Measurements from ENCODE around the gene ZNF688. TPM values are rescaled to one million over a fixed set of nuclear protein-coding genes. Genes with fewer than 3 reads are reported as not detected.
A peak's percentile ranks its signal among the peaks of the same experiment; 100 is the strongest.

The ZNF688 gene
- 10 to 100 TPM; 14.5 to 14.7 TPM for total RNA-seq

DNA sequence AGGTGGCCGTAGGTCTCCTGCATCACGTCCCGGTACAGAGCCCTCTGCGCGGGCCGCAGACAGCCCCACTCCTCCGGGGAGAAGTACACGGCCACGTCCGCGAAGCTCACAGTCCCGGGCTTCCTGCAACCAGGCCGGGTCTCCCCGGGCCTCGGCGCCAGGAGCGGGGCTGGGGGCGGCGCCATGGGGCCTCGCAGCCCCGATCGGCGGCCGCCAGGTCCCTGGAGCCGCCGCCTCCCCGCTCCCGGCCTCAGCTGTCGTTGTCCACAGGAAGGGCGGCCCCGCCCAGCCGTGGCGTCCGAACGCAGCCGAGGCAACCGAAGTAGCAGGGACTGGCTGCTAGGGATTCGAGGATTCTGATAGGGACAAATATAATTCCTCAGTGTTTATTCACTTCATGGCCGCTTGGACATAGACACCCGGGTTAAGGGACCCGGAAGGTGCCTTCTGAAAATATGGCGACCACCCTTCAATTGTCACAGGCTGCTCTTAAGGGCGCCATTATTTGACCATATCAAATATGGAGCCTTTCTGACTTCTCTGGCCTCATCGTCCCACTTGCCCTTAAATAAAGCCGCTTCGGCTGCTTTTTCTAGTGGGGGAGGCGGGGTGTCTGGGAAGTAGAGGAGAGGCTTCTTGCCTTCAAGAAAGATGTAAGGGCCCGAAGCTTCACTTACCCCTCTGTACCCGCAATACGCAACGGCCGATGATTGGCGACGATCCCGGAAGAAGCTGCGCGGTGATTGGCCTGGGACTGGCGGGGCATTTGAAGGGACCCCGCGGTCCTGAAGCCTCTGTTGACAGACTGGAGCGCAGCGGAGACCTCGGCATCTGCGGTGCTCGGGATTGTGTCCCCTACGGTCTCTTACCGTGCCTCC is at the start of gene ZNF688:
TSS of gene ZNF688 (minus strand) at position 270 of the 878 bp plus-strand sequence. CDS start at position 185, 85 bp downstream.
- Mint-ChIP-seq H3K4me3 (peak within 1 kb of the TSS; percentile 99), H3K4me1 (peaks cover 53% of the 10 kb centered on the region), H3K9me3 (ENCODE audit: low read depth) (no peaks in the 10 kb centered on the region), H3K27ac (peak within 1 kb of the TSS; percentile 94), H3K27me3 (no peaks in the 10 kb centered on the region), H3K36me3 (peaks cover 9% of the 10 kb centered on the region)
- CTCF ChIA-PET, result interaction anchor here (0.9 to 3.3 kb wide), 16 partner anchors 14 to 502 kb away, joined by 3 to 26 read pairs (median 5); partner anchors contain the start of genes DCTPP1, PRR14, TBX6 and ZNF668
- peak; percentile 98 for DNase-seq
- peak; percentile 86 for ATAC-seq

DNA sequence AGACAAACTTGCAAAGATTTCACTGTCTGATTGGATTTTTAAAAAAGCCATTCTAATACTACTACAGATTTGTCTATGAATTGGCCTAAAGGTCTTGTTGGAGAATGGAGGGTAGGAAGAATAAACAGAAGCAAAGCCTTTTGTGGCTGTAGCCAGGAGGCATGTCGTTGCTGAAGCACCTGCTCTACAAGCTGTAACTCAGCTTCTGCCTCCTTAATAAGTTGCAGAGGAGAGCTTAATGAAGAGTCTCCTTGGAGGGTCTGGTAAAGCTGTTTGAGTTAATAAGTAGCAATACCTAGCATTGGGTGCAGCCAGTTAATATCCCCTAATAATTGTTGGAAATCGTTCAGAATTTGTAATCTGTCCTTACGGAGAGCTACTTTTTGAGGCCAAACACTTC is 48.7 kb upstream of the ZNF688 start:
- DNase-seq (no peak), ATAC-seq (no peak)
- Mint-ChIP-seq H3K4me3 (no peak overlapping the region), H3K9me3 (ENCODE audit: low read depth) (no peaks in the 10 kb centered on the region), H3K27me3 (peaks cover 35% of the 10 kb centered on the region), H3K36me3 (no peaks in the 10 kb centered on the region), H3K27ac (no peak overlapping the region), H3K4me1 (peaks cover 13% of the 10 kb centered on the region)
- CTCF ChIA-PET, result interaction anchor here (0.6 to 2.1 kb wide), 9 partner anchors 9 to 190 kb away, joined by 3 to 10 read pairs (median 4); partner anchors contain the start of genes DCTPP1, ZNF689 and ZNF764

DNA sequence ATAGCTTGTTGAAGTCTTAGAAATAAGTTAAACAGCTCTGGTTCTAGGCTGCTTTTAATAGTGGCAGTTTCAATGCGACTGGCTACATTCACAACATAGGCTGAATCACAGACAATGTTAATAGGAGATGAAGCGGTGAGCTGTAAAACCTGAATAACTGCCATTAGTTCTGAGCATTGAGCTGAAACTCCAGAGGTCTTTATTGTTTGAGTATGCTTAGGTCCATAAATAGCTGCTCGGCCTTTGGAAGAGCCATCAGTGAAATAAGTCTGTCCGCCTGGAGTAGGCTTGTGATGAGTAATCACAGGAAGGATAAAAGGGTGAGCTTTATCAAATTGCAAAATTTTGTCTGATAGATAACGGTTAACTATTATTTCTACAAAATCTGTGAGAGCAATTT is 48.1 kb upstream of the ZNF688 start:
- ATAC-seq (no peak), DNase-seq (no peak)
- CTCF ChIA-PET, result interaction anchor here (0.7 to 2.1 kb wide), 7 partner anchors 9 to 190 kb away, joined by 3 to 10 read pairs (median 4); partner anchors contain the start of genes DCTPP1, ZNF689 and ZNF764
- no peak overlapping the region for H3K4me3 Mint-ChIP-seq
- peaks cover 14% of the 10 kb centered on the region for H3K4me1 Mint-ChIP-seq
- H3K9me3 Mint-ChIP-seq (ENCODE audit: low read depth), result no peaks in the 10 kb centered on the region
- no peak overlapping the region for H3K27ac Mint-ChIP-seq
- no peaks in the 10 kb centered on the region for H3K36me3 Mint-ChIP-seq
- peaks cover 35% of the 10 kb centered on the region for H3K27me3 Mint-ChIP-seq

DNA sequence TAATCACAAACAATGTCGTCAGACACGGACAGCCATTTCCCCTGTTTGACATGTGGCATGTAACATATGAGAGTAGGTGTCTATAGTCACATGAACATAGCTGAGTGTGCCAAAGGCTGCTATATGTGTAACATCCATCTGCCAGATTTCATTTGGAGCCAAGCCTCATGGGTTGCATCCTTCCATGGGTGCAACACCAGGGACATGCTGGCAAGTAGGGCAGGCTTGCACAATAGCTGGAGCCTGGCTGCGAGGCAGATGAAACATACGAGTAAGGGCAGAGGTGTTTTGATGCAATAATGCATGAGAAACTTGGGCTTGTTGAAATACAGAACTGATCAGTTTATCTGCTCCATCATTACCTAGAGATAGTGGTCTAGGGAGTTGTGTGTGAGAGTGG is 47.7 kb upstream of the ZNF688 start:
- Mint-ChIP-seq H3K36me3 (no peaks in the 10 kb centered on the region), H3K27ac (no peak overlapping the region), H3K27me3 (peaks cover 35% of the 10 kb centered on the region), H3K9me3 (ENCODE audit: low read depth) (no peaks in the 10 kb centered on the region), H3K4me3 (no peak overlapping the region), H3K4me1 (peaks cover 12% of the 10 kb centered on the region)
- DNase-seq (no peak), ATAC-seq (no peak)
- CTCF ChIA-PET, result interaction anchor here (0.7 to 2.1 kb wide), 6 partner anchors 9 to 122 kb away, joined by 3 to 10 read pairs (median 4); partner anchors contain the start of genes ZNF689 and ZNF764

DNA sequence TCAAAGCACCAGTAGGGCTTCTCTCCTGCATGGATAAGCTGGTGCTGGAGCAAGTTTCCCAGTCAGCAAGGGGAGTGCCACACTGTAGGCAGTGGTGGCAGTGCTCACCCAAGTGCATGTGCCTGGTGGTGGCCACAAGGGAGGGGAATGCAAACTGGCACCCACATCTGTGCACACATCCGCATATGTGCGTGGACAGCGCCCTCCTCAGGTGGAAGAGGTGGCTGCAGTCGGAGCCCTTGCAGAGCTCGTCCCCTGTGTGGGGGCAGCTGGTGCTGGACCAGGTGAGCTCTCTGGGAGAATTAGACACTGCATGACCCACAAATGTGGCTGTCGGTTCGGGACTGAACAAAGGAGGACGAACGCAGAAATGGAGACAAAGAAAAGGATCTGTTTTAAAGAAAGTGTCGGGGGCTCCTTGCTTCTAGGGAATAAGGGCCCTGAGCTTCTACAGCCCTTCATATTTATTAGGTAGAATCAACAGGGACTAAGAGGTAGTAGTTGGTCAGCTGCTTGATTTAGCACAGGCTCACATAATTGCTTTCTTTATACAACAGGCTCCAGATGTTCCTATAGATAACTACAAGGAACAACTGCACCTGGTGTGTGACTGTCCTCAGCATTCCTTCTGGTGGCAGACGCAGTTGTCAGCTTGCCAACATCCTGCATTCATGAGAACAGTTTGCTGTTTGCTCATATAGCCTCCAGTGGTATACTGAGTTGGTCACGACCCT is 44.0 kb upstream of the ZNF688 start:
- peaks cover 15% of the 10 kb centered on the region for H3K4me1 Mint-ChIP-seq
- H3K27me3 Mint-ChIP-seq, result peaks cover 4% of the 10 kb centered on the region
- H3K9me3 Mint-ChIP-seq (ENCODE audit: low read depth), result no peaks in the 10 kb centered on the region
- no peak overlapping the region for H3K4me3 Mint-ChIP-seq
- DNase-seq (peak; percentile 88), ATAC-seq (peak; percentile 87)
- no peaks in the 10 kb centered on the region for H3K36me3 Mint-ChIP-seq
- H3K27ac Mint-ChIP-seq, result no peak overlapping the region
- CTCF ChIA-PET, result interaction anchor here (0.6 to 11.9 kb wide), 30 partner anchors 8 to 233 kb away, joined by 3 to 123 read pairs (median 4); partner anchors contain the start of genes DCTPP1, PRR14, SEPTIN1 and ZNF764

DNA sequence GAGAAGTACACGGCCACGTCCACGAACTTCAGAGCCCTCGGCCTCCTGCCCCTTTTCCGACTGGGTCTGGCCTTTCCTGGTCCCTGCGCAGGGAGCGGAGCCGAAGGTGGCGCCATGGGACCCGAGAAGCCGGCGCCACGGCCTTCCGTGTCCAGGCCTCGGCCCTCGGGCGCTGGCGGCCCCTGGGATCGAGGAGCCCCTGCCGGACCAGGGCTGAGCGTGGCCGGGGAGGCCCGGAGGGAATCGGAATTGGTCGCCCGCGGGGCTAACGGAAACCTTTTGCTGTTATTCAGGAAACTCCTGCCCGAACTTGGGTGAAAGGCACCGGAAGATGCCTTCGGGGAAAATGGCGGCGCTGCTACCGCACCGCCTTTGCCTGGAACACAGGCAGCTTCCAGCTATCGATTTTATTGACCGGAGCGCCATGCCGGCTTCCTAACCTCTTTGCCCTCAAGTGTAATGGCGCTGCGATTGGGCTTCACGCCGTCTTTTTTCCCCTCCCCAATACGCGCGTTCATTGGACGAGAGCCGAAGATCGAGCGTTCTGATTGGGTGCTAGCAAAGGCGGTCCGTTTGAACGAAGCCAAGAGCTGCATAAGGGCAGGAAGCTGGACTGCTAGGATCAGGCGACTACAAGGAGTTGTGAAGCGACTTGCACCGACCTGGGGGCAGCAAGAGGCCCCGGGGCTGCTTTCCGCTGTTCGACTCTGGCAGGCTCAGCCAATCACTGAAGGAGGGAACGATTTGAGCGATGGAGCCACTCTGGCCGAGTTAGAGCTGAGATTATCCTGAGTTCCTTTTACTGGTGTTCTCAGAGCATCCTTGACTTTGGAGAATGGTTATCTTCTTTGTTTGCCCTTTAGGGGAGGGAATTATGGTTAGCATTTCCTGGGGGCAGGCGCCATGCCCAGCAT is 38.7 kb upstream of the ZNF688 start, which contains the start of gene ZNF689:
TSS of gene ZNF689 (minus strand) at position 464 of the 914 bp plus-strand sequence. CDS start at position 116, 348 bp downstream.
- CTCF ChIA-PET, result interaction anchor here (0.8 to 11.9 kb wide), 13 partner anchors 9 to 180 kb away, joined by 3 to 123 read pairs (median 4); partner anchors contain the start of genes DCTPP1, PRR14, ZNF688 and ZNF747
- H3K36me3 Mint-ChIP-seq, result peaks cover 13% of the 10 kb centered on the region
- peak; percentile 97 for DNase-seq
- H3K4me1 Mint-ChIP-seq, result peaks cover 24% of the 10 kb centered on the region
- ATAC-seq, result peak; percentile 94
- no peaks in the 10 kb centered on the region for H3K9me3 Mint-ChIP-seq (ENCODE audit: low read depth)
- no peaks in the 10 kb centered on the region for H3K27me3 Mint-ChIP-seq
- peak within 1 kb of the TSS; percentile 80 for H3K4me3 Mint-ChIP-seq
- H3K27ac Mint-ChIP-seq, result peak within 1 kb of the TSS; percentile 95

DNA sequence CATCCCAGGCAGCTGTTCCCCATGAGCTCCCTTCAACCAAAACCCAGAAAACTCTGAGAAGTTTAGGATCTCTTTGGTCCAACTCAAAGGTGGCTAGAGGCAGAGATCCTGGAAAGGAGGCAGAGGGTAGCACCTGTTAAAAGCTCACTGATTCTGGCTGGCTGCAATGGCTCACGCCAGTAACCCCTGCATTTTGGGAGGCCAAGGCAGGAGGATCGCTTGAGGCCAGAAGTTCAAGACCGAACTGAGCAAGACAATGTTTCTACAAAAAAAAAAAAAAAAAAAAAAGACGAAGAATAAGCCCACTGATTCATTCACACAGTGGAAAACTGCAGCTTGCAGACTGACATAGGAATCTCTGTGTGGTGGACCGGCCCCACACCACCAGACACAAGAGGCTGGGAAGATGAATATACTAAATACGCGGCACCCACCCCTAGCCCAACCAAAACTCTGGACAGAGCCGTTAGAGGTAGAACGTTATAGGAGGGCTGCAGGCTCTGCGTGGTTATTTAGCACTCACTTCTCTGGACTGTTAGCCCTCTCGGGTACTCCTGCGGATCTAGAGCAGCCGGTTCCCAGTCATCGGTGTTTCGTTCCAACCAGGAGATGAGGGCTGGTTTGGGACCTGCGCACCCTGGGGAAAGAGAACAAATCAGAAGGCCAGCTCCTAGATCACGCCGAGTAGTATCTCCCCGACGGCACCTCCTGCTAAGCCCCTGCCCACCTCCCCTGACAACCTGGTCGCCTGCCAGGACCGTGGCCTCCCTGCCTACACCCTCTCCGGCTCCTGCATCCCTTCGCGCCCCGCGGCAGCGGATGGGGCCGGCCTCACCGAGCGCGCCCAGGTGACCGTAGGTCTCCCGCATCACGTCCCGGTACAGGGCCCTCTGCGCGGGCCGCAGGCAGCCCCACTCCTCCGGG is 37.8 kb upstream of the ZNF688 start:
- Mint-ChIP-seq H3K9me3 (ENCODE audit: low read depth) (no peaks in the 10 kb centered on the region), H3K4me3 (peak overlapping the region; percentile 80), H3K27ac (peak overlapping the region; percentile 95), H3K36me3 (peaks cover 20% of the 10 kb centered on the region), H3K4me1 (peaks cover 23% of the 10 kb centered on the region), H3K27me3 (no peaks in the 10 kb centered on the region)
- DNase-seq (peak; percentile 63), ATAC-seq (peak; percentile 60)
- CTCF ChIA-PET, result interaction anchor here (0.6 to 11.9 kb wide), 13 partner anchors 11 to 403 kb away, joined by 3 to 123 read pairs (median 4); partner anchors contain the start of genes DCTPP1, PRR14 and ZNF747

DNA sequence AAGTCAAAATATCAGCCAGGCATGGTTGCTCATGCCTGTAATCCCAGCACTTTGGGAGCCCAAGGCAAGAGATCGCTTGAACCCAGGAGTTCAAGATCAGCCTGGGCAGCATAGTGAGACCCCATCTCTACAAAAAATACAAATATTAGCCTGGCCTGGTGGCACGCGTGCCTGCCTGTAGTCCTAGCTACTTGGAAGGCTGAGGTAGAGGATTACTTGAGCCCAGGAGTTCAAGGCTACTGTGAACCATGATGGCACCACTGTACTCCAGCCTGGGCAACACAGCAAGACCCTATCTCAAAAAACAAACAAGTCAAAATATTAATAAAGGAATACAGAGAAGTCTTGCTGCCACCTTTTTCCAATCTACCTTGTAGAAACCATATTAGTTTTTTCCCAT is 34.5 kb upstream of the ZNF688 start:
- Mint-ChIP-seq H3K9me3 (ENCODE audit: low read depth) (no peaks in the 10 kb centered on the region), H3K4me1 (peaks cover 23% of the 10 kb centered on the region), H3K36me3 (peaks cover 26% of the 10 kb centered on the region), H3K4me3 (no peak overlapping the region), H3K27ac (no peak overlapping the region), H3K27me3 (no peaks in the 10 kb centered on the region)
- ATAC-seq, result no peak
- CTCF ChIA-PET, result interaction anchor here (11.9 kb wide), 1 partner anchor 8 kb away, joined by 123 read pairs; no protein-coding TSS in a partner anchor
- no peak for DNase-seq

DNA sequence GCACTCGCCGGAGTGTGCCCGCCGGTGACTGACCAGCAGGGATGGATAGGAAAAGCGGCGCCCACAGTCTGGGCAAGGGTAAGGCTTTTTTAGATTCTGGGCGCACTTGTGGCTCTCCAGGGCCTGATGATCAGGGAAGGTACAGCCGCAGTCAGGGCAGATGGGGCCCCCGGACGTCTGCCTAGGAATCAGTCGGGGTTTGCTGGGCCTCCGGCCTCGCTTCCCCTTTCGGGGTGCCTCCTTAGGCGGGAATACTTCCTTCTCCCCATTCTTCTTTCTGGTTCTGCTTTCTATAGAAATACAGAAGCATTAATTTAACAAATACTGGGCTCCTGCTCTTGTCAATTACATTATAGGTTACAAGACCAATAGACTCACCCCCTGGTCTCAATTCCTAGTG is 33.6 kb upstream of the ZNF688 start:
- no peak overlapping the region for H3K4me3 Mint-ChIP-seq
- CTCF ChIA-PET, result interaction anchor here (2.4 to 11.9 kb wide), 2 partner anchors 7 to 24 kb away, joined by 6 to 123 read pairs; no protein-coding TSS in a partner anchor
- no peaks in the 10 kb centered on the region for H3K27me3 Mint-ChIP-seq
- H3K4me1 Mint-ChIP-seq, result peaks cover 17% of the 10 kb centered on the region
- no peak overlapping the region for H3K27ac Mint-ChIP-seq
- peaks cover 26% of the 10 kb centered on the region for H3K36me3 Mint-ChIP-seq
- DNase-seq (no peak), ATAC-seq (no peak)
- no peaks in the 10 kb centered on the region for H3K9me3 Mint-ChIP-seq (ENCODE audit: low read depth)

DNA sequence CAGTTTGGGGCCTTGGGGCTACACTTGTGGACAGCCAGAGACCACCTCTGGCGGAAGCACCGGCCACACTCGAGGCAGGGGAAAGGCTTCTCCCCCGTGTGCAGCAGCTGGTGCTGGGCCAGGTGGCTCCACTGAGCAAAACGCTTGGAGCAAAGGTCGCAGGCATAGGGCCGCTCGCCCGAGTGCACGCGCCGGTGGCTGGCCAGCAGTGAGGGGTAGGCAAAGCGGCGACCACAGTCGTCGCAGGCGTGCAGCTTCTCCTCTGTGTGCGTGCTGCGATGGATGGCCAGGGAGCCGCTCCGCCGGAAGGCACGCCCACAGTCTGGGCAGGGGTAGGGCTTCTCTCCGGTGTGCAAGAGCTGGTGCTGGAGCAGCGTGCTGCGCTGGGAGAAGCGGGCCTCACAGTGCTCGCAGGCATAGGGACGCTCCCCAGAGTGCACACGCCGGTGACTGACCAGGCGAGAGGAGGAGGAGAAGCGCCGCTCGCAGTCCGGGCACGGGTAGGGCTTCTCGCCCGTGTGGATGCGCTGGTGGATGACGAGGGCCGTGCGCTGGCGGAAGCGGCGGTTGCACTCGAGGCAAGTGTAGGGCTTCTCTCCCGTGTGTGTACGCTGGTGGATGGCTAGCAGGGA is 32.9 kb upstream of the ZNF688 start:
- no peak overlapping the region for H3K4me3 Mint-ChIP-seq
- no peak for DNase-seq
- ATAC-seq, result no peak
- CTCF ChIA-PET, result interaction anchor here (2.4 to 12.5 kb wide), 2 partner anchors 7 to 24 kb away, joined by 6 to 123 read pairs; partner anchors contain the start of gene ZNF689
- H3K27me3 Mint-ChIP-seq, result no peaks in the 10 kb centered on the region
- peaks cover 26% of the 10 kb centered on the region for H3K36me3 Mint-ChIP-seq
- no peak overlapping the region for H3K27ac Mint-ChIP-seq
- peaks cover 17% of the 10 kb centered on the region for H3K4me1 Mint-ChIP-seq
- no peaks in the 10 kb centered on the region for H3K9me3 Mint-ChIP-seq (ENCODE audit: low read depth)

DNA sequence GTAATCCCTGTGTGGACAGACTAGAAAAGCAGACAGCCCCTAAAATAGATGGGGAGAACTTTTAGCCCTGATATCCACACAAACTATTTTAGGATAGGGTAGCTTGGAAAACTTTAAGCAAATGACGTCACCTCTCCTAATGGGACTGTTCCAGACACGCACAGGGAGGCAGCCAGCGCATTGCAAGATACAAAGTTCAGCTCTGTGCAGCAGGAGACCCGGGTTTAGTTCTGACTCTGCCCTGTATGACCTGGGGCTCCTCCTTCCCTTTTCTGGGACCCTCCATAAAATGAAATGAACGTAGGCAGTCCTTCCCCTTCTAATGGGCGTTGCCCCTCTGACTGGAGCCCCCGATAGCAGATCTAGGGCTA is 32.4 kb upstream of the ZNF688 start:
- peaks cover 26% of the 10 kb centered on the region for H3K36me3 Mint-ChIP-seq
- CTCF ChIA-PET, result interaction anchor here (0.7 to 12.5 kb wide), 5 partner anchors 7 to 174 kb away, joined by 3 to 123 read pairs (median 6); partner anchors contain the start of genes DCTPP1, ZNF689 and ZNF747
- peaks cover 14% of the 10 kb centered on the region for H3K4me1 Mint-ChIP-seq
- no peak overlapping the region for H3K4me3 Mint-ChIP-seq
- no peak overlapping the region for H3K27ac Mint-ChIP-seq
- no peak for ATAC-seq
- H3K27me3 Mint-ChIP-seq, result no peaks in the 10 kb centered on the region
- H3K9me3 Mint-ChIP-seq (ENCODE audit: low read depth), result no peaks in the 10 kb centered on the region
- DNase-seq, result no peak
